Stimulated activated naive CD4-positive, alpha-beta T cell treated with Interleukin-2 at 50 U/mL for 16 hours (primary cell): ENCODE measurements around the gene TOM1L1.
"Not testable (repeated sequence)": the region's sequence is repeated elsewhere in the genome, so short reads cannot be mapped to it uniquely, and the experiment has no call there.

Experiments
- DNase-seq: peaks from one replicate; lab custom pipeline; 2025; lab: John Stamatoyannopoulos, UW

TOM1L1 gene, protein sequence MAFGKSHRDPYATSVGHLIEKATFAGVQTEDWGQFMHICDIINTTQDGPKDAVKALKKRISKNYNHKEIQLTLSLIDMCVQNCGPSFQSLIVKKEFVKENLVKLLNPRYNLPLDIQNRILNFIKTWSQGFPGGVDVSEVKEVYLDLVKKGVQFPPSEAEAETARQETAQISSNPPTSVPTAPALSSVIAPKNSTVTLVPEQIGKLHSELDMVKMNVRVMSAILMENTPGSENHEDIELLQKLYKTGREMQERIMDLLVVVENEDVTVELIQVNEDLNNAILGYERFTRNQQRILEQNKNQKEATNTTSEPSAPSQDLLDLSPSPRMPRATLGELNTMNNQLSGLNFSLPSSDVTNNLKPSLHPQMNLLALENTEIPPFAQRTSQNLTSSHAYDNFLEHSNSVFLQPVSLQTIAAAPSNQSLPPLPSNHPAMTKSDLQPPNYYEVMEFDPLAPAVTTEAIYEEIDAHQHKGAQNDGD

DNA sequence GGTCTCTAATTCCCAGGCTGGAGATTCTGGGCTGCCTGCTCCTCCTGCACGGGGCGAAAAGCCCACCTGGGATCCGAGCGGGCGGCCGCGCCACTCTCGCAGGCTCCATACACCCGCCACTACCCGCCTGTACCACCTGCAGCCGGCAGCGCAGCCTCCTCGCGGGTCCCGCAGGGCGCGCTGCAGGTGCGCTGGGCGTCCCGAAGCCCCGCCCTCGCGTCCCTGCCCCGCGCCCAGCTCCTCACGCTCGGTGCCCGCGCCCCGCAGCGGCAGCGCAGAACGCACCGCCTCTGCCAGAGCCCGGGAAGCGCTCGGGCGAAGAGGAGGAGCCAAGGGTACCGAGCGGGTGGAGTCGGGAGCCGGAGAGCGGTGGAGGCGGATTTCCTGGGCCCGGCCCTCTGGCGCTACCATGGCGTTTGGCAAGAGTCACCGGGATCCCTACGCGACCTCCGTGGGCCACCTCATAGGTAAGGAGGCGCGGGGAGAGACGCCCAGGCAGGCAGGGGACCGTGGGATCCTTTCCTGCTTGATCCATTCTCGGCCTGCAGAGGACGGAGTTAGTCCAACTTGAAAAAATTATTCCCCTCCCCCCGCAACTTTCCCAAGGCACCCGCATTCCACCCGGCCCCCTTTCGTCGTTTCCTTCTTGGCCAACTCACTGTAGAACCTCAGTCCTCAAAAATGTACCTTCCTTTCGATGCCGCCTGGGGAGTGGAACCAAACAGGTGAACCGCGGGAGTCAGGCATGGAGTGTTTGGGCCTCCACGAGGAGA is at the start of gene TOM1L1:
Gene TOM1L1, plus strand, starts transcription at position 396 of the 773 bp plus-strand sequence. Its CDS starts 14 bp downstream, at position 410.
- DNase-seq: peak; percentile 3

- no peak for DNase-seq
Observed at GRCh38 chr17:54859187-54859586, 41.5 kb upstream of the TOM1L1 start.

- no peak for DNase-seq
Observed at GRCh38 chr17:54860617-54861470, 39.8 kb upstream of the TOM1L1 start.

GRCh38 chr17:54861471-54861983 is 39.1 kb upstream of the TOM1L1 start:
- DNase-seq: no peak

GRCh38 chr17:54863176-54863575 is 37.5 kb upstream of the TOM1L1 start:
- DNase-seq: no peak

DNA sequence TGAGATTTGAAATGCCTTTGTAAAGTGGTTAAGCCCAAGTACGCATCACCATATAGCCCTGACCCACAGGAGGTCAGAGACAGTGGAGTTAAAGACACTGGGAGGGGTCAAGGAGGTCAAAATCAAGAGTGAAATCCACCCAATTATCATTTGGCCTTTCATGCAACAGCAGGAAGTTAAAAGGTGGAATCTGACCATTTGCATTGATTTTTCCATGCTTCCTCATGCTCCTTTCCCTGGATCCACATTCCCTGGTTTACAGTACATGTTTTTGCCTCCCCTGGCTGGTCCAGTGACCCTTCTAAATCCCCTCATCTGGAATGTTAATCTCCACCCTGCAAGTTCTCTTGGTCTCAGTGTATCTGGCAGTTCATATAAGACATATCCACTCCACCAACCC is 36.6 kb upstream of the TOM1L1 start:
- DNase-seq: no peak

DNA sequence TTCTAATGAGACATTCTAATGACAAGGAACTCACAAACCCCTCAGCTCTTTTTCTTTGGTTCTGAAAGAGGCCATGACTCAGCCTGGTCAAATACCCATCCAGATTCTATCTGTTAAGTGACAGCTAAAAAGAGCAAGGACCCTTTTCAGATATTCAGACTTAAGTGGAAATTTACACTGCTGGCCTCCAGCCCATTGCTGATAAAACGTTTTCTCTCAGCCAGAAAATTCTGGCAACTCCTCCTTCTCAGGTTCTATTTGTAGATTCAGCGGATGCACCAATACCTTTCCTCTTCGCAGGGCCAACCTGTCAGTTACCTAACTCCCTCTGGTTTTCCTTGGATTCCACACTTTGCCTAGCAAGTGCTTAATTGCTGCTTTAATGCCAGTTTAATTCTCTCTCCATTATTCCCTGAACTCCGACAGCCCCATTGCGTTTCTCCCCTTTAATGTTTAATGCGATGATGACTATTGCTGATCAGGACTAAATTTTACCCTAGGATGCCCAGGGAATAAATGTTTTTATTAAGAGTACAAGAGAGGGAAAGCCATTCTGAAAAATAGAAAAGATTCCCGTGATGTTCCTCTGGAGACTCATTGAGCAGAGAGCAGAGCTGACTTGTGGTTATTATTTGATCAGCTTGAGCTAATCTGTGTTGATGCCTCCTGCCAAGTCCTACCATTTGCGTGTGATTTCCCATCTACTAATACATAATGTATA is 35.9 kb upstream of the TOM1L1 start:
- no peak for DNase-seq

DNA sequence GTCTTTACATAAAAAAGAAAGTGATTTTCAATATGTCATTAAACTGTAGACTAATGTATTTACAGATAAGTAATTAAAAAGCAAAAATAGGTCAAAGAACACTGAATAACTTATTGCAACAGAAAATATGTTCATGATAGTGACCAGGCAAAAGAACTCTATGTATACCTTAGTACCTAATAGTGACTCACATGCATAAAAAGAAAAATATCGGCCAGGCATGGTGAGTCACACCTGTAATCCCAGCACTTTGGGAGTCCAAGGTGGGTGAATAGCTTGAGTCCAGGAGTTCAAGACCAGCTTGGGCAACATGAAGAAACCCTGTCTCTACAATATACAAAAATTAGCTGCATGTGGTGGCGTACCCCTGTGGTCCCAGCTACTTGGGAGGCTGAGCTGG is 33.0 kb upstream of the TOM1L1 start:
- no peak for DNase-seq

DNA sequence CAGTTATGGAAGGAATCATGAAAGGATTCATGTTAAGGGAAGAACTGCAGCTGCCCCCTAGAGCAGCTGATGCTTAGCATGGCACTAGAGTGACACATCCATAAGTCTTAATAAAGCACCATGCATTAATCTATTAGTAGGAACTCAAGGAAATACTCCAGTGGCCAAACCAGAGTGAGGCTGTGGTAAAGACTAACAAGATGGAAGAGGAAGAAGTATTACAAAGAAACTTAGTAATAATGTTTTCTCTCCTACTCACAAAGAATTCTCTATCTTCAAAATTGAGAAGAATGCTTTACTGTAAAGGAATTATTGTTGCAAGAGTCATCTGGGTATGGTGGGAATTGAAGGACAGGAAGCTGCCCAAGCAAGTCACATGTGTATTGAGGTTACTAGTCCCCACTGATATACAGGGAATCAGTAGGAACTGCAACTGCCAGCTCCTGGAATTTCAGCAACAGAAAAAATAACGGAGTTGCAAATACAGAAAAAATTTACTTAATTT is 29.9 kb upstream of the TOM1L1 start:
- no peak for DNase-seq

DNA sequence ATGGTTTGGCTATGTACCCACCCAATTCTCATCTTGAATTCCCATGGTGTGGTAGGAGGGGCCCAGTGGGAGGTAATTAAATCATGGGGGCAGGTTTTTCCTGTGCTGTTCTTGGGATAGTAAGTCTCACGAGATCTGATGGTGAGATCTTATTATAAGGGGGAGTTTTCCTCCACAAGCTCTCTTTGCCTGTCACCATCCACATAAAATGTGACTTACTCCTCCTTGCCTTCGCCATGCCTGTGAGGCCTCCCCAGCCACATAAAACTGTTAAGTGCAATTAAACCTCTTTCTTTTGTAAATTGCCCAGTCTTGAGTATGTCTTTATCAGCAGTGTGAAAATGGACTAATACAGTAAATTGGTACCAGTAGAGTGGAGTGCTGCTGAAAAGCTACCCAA is 24.7 kb upstream of the TOM1L1 start:
- DNase-seq: not testable (repeated sequence)

DNA sequence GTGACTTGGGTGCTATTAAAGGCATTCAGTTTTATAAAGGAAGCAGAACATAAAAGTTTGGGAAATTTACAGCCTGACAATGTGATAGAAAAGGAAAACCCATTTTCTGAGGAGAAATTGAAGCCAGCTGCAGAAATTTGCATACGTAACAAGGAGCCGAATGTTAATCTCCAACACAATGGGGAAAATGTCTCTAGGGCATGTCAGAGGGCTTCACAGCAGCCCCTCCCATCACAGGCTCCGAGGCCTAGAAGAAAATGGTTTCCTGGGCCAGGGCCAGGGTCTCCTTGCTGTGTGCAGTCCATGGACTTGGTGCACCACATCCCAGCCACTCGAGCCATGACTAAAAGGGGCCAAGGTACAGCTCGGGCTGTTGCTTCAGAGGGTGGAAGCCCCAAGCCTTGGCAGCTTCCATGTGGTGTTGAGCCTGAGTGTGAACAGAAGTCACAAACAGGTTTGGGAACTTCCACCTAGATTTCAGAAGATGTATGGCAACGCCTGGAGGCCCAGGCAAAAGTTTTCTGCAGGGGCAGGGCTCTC is 23.9 kb upstream of the TOM1L1 start:
- DNase-seq: no peak

GRCh38 chr17:54881255-54881972 is 19.2 kb upstream of the TOM1L1 start:
- DNase-seq: no peak

DNA sequence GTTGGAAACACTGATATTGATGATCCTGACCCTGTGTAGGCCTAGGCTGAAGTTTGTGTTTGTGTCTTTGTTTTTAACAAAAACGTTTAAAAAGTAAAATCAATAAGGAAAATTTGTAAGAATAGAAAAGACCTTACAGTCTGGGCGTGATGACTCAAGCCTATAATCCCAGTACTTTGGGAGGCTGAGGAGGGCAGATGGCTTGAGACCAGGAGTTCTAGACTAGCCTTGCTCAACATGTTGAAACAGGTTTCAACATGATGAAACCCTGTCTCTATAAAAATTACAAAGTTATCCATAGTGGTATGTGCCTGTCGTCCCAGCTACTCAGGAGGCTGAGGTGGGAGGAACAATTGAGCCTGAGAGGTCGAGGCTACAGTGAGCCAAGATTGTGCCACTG is 18.3 kb upstream of the TOM1L1 start:
- DNase-seq: no peak

GRCh38 chr17:54882950-54883349 is 17.7 kb upstream of the TOM1L1 start:
- DNase-seq: no peak

GRCh38 chr17:54883939-54884338 is 16.7 kb upstream of the TOM1L1 start:
- no peak for DNase-seq

DNA sequence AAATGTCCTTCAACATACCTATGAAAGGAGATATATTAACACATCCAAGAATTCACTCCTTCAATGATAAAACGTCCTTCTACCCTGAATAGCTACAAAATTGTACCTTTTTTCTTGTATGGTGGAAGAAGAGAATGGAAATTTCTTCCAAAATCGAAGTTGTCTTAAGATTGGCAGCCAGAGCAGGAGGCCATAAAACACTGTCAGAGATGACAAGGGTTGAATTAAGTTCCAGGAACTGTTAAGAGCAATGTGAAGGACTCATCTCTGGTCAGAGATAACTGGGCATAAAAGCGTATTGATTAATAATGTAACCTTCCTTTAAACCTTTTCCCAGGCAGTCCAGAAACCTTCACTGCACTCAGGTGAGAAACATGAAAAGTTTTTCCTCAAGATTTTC is 12.9 kb upstream of the TOM1L1 start:
- DNase-seq: no peak

DNA sequence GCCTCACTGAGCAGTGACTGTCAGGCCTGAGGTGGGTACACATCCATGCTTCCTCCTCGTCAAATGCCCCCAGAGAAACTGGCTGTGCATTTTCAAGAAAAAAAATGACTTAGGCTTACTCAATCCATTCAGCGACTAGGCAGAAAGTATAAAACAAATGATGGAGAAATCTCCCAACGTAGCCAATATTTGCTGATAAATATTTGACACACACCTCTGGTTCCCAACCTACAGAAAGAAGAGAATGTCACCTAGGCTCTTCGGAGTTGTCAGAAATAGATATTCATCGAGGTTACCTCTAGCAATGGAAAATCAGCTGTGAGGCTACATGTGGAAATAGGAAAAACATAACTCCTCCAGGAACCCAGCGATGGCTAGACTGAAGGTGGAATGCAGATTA is 12.4 kb upstream of the TOM1L1 start:
- no peak for DNase-seq

DNA sequence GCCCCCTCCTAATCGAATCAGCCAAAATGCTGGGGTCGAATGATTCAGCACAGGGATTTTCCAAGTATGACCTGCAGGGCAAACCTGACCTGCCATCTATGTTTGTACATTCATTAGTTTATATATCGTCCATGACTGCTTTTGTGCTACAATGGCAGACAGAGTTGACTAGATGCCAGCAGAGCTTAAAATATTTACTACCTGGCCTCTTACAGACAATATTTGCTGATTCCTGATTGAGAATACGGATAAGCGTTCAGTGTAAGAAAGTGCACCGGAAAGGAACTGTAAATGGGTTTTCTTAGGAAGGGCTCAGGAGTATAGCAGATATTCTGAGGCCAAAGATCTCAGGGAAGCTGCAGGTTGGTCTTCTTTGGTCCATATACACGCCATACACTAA is 11.7 kb upstream of the TOM1L1 start:
- DNase-seq: no peak

- no peak for DNase-seq
Observed at GRCh38 chr17:54891176-54891821, 9.4 kb upstream of the TOM1L1 start.

DNA sequence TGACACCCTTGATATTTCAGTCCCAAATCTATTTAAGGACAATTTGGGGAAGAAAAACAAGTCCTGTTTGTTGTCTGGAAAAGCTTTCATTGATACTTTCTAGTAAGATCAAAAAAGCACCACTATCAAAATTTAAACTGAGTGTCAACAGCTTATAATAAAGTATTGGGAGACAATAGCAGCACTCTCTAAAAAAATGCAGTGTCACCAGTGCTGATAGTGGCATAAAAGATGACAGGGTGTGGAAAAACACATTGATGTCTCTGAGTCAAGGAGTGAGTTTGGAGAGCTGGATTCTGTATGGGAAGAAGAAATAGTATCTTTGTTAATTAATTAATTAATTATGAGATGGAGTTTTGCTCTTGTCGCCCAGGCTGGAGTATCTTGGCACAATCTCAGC is 8.3 kb upstream of the TOM1L1 start:
- DNase-seq: no peak
